GM18519 (cell line): Measurements from ENCODE around the gene CLIC6.

ENCODE experiments used
- ATAC-seq: cut with Tn5 transposase; IDR thresholded peaks from one replicate; pipeline ENCODE4 v1.9.1; 2021; ENCODE audit warnings: mild to moderate bottlenecking, moderate library complexity; ENCODE audit not compliant: unreplicated experiment, low FRiP score

The CLIC6 gene

DNA sequence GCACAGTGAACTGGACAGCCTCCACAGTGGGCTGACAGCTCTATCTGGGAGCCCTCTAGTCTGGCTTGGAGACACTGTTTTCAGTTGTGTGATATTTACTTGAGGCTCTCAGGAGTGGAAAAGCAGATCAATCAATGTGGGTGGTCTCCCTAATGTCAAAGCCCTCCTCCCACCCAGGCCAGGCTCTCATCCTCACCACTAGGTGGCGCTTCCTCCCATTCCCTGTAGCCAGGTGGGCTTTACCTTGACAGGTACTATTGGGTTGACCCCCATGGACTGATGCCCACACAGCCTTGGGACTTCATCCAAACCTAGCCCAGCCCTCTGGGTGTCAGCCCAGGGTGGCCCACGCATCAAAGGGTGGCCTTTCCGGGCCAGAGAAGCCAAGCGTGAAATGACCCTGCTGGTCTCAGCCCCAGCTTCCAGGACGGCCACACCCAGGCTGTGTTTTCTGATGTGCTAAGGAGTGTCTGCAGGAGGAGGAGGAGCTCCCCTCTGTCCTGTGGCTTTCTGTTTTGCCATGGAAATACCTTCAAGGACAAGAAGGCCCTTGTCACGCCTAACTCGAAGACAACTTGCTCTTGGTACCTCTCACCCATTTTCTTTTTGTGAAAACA lies 54.0 kb downstream of the CLIC6 start:
- no peak for ATAC-seq

DNA sequence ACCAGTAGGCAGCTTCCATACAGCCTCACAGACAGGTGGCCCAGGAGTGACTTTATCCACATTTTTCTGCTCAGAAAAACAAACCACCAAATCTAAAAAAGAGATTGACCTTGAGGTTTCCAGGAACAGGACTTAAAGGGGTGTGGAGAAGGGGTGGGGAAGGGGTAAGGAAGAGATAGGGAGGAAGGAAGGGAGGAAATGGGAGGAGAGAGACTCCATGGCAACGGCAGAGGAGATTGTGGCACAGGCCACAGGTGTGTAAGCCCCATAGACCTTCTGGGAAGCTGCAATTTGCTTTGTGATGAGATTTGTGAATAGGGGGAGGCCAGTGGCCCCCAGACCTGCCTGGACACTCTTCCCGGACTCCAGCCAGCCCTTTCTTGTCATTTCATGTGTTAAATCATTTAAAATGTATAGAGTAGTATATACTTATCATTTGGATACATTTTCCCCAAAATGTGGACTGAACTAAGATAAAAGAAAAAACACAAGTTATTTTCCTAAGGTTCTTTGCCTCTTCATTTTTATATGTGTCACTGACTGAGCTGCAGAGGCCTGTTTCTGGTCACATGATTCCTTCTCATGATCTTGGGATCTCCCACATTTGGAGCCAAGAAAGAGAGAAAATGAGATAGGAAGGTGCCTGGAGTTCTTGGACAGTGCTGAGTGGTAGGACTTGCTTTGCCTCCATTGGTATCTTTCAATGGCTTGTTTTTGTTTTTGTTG lies 55.5 kb downstream of the CLIC6 start:
- no peak for ATAC-seq

DNA sequence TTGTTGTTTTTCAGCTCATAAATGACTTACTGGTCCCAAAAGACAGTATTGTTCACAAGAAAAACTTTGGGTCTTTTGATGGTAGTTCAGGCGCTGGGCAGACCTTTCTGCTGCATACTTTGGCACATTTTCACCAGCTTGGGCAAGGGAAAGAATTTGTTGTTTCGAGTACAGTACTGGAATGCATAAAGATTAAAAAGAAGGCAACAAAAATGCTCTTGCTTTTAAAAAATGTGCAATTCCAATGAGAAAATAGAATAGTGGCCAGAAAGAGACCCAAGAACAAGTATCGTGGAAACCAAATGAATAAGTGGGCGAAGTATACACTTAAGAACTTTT lies 56.0 kb downstream of the CLIC6 start:
- ATAC-seq, result no peak

DNA sequence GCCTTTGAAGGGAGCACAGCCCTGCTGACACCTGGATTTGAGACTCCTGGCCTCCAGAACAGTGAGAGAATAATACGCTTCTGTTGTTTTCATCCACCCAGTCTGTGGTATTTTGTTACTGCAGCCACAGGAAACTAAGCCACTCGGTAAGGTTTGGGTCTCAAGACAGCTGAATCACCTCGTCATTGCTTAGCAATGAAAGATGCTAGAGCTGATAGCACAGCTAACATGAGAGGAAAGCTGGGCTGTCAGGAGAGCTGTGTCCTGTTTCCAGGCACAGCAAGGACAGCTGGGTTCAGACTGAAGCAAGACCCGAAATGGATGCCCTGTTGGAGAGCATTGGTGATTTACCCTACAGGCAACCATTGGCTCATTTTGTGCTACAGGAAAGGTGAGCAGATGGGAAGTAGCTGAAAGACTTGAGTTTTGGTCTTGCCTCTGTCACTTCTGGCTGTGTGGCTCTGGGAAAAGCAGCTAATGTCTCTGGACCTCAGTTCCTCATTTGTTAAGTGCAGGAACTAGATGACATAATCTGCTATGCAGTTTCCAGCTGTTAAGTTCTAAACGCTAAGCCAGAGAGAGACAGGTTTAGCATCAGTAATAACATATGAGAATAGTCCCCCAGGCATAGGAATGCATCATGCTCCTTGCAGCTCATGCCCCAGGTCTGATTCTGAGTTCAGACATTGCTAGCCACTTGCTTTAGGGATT lies 58.0 kb downstream of the CLIC6 start:
- ATAC-seq, result no peak

DNA sequence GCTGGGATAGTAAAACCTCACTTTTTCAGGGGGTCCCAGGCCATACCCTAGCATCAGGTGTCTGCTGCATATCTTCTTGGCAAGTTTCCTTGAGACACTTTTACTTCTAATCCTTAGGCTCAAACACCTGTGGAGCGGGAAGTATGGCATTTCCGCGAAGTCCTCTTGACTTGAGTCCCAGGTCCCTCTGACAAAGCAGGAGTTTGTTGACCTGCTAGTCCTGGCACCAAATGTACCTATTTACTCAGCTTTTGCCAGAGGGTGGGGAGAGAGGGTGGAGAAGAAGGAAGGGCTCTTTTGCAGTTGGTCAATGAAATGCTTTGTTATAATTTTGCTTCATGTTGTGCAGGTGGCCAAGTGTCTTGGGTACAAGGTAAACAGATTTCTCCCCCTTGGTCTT lies 59.7 kb downstream of the CLIC6 start:
- no peak for ATAC-seq

GRCh38 chr21:34730194-34730593 lies 61.4 kb downstream of the CLIC6 start:
- ATAC-seq, result no peak

DNA sequence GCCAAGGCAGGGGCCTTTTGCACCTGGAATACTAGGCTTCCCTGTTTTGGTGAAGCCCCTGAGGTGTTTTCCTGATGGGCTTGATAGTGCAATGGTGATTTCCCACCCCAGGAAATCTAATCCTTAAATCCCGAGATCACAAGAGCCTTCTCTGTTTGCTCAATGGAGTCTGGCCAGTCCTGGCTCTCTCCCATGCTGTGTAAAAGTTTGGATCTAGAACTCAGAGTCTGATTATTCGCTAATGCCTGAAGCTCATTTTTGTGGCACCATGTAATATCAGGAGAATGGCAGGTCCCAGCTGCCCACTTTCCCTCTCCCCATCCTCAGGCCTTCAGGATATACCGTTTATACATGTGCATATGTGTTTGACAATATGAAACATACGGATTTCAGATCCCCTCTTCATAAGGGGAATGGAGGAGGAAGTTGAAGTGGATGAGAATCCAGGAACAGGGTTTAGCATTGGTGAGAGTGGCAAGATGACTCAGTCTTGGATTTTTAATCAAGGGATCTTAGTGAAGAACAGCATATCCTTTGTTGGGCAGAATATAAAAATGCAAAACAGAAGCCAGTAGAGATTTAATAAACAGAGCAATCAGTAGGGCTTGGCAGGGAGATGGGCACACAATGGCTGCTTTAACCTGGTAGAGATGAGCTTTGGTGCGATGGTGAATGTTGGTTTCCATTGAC lies 62.1 kb downstream of the CLIC6 start:
- no peak for ATAC-seq

DNA sequence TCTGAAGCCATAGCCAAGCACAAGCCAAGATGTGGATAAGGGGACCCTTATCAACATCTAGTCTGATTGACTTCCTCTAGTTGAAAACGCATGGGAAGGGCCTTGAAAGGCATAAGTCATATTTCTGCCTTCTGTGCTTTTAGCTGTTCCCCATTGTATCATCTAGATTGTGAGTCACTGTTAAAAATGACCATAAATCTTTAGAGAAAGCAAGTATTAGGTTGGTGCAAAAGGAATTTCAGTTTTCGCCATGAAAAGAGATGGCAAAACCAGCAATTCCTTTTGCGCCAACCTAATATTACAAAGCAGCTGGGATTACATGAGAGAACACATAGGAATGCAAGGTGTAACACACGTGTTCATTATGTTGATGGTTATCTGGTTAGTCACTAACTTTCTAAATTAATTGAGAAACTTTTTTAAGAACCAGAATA lies 63.6 kb downstream of the CLIC6 start:
- no peak for ATAC-seq

DNA sequence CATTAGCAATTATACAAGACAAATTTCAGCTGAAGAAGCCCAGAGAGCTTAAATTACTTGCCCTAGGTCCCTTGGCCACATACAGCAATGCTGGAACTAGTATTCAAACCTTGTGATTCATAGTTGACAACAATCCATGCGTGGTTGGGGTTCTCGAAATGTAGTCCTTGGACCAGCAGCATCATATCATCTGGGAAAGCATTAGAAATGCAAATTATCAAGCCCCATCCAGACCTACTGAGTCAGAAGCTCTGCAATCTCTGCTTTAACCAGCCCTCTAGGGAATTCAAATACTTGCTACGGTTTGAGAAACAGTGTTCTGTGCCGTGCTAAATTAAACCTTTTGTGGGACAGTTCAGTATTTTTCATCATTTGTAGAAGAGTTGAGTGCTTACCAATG lies 65.1 kb downstream of the CLIC6 start:
- ATAC-seq, result no peak

DNA sequence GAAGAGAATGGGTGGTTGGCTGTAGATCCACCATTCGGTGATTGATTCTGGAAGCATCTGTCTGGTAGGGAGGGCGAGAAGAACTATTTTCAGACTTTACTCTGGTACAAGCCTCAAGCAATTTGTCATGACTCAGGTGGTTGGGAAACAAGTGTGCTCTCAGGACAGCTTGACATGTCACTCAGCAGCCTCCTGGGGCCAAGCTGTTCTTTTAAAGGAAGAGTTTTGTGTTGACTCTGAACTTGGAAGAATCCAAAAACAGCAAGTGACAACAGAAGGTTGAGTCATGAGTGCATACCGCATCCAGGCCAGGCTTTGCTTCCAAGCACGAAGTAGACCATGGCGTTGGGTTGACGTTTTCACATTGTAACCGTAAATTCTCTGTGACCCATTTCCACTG lies 65.9 kb downstream of the CLIC6 start:
- ATAC-seq, result no peak

GRCh38 chr21:34736116-34736874 lies 67.5 kb downstream of the CLIC6 start:
- ATAC-seq, result no peak

- ATAC-seq, result no peak
Measured at GRCh38 chr21:34737115-34737514, 68.3 kb downstream of the CLIC6 start.

DNA sequence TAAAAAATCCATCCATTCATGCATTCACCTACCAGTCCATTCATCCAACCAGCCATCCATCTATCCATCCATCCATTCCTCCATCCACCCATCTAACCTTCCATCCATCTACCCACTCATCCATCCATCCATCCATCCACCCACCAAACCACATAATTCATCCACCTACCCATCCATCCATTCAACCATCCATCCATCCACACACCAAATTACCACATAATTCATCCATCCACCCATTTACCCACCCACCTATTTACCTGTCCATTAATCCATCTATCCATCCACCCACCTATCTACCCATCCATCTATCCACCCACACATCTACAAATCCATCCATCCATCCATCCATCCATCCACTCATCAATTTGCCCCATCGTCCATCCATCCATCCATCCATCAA lies 71.4 kb downstream of the CLIC6 start:
- ATAC-seq, result no peak

DNA sequence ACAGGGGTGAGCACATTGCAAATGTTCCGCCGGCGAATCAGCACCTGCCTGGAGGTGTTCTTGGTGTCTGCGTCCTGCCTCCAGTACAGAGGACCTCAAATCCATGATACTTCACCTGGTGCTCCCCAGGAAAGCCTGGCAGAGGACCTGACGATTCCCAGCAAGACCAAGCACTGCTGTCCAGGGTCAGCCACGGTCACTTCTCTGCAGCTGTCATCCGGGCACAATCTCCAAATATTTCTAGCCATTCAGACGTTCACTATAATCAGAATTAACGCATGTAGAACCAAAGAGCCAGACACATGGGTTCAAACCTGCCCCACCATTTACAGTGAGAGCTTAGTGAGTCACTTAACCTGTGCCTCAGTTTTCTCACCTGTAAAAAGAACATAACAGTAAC lies 74.5 kb downstream of the CLIC6 start:
- no peak for ATAC-seq

DNA sequence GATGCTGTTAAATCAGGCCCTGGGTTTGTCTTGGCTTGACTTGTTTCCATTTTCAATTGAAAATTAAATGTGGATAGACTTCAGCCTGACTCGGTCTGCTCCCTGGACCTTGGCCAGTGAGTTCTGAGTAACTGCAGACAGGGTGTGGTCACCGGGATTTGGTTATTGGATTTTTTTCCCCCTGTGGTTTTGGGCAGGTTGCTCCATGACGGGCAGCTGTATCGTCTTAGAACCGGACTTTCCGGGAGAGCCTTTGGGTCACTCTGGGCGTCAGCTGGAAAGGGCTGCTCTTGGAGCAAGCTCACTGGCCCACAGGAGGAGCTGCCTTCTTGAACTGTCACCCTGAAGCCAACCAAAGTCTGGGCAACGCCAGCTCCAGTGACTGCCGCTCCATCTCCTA lies 75.0 kb downstream of the CLIC6 start:
- no peak for ATAC-seq

DNA sequence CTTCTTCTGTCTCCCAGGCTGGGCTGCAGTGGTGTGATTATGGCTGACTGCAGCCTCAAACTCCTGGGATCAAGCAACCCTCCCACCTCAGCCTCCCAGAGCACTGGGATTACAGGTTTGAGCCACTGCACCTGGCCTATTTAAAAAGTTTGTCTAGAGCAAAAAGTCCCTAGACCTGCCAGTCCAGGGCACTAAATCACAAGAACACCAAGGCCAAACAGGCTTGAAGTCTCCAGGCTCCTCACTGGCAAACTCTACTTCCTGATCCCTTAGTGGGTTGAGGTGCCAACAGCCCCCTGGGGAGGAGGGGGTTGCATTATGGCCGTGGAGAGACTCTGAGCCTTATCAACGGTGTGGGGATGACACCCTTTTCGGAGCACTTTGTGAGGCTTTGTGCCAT lies 76.0 kb downstream of the CLIC6 start:
- ATAC-seq, result no peak

- ATAC-seq, result no peak
Measured at GRCh38 chr21:34745557-34746255, 76.9 kb downstream of the CLIC6 start.

DNA sequence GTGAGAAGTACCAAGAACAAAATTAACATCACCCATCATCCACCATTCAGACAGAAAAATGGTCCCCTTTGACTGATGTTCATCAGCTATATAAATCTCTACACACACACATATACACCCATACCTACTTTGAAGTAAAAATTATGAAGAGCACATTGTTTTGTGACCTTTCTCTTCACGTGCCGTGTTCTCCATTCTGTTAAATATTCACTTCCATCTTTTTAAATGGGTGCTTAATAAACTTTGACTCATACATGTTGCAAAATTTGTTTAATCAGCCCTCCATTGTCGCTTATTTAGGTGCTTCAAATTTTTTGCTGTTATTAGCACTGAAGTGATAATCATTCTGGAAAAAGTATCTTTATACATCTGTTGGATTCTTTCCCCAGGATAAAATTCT lies 80.1 kb downstream of the CLIC6 start:
- no peak for ATAC-seq

DNA sequence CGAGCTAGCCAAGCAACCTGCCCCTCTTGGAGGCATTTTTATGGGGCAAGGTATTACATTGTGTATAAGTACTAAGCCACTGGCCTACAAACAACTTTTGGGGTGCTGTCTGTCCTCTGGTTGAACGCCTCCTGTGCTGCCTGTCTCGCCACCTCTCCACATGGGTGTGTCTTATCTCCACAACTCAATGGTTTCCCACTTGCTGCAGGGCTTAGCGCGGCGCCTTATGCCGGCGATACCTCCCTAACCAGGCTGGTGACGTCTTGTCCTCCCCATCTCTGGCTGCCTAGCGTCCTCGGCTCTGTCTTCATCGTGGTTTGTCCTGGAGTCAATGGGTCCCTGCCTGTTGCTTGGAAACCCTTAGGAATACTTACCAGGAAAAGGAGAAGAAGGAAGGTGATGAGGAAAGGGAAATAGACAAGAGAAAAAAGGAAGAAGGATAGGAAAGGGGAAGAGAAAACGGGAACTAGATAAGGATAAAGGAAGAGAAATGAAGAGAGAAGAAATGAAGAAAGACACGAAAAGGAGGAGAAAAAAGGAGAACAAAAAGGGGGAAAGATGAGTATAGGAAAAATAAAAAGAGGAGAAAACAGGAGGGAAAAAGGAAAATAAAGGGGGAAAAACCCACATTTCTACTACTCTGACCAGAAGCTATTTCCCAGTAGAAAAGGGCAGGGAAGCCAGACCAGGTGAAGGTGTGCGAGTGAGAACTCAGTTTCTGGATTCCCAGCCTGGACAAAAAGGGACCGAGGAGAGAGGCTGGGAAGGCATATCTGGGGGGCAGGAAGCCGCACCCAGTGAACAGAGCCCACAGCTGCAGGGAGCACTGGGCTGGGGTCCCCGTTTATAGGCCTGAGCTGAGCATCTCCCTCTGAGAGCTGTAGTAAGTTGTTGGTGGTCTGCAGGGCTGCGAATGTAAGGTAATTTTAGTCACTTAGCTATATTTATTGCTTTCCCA lies 86.2 kb downstream of the CLIC6 start:
- no peak for ATAC-seq
